Retinal pigment epithelial cell (primary cell): ENCODE measurements around the gene COLEC11.

Source experiments
- DNase-seq: peaks from one replicate; pipeline ENCODE4 v3.0.0-alpha.2; 2010; ENCODE audit warnings: low read depth
- H3K4me3 ChIP-seq: 2 replicates; pipeline ENCODE4 v1.5.1; 2011; ENCODE audit warnings: mild to moderate bottlenecking, low read length, control low read depth, moderate library complexity
- TF ChIP-seq, protein P1 (sequence below): conservative IDR thresholded peaks from 2 replicates; pipeline ENCODE4 v1.5.1; 2011; ENCODE audit warnings: low read depth, low read length, control low read depth, inconsistent platforms

The COLEC11 gene

DNA sequence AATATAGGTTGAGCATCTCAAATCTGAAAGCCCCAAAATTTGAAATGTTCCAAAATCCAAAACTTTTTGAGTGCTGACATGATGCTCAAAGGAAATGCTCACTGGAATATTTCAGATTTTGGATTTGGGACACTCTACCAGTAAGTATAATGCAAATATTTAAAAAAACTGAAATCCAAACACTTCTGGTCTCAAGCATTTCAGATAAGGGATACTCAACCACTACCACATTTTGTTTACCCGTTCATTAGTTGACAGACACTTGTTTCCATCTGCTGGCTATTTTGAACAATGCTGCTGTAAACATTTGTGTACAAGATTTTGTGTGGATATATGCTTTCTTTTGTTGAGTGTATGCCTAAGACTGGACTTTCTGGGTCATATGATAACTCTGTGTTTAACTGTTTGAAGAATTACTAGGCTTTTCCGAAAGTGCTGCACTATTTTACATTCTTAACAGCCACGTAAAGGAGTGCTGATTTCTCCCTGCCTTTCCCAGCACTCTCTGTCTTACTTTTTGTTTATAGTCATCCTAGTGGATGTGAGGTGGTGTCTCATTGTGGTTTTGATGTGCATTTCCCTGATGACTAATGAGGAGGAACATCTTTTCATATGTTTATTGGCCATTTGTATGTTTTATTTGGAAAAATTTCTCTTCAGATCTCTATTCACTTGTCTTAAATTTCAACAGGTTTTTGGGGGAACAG, 89.0 kb downstream of the COLEC11 start:
- DNase-seq: no peak
- H3K4me3 ChIP-seq: no peak overlapping the region
- TF ChIP-seq, protein P1, sequence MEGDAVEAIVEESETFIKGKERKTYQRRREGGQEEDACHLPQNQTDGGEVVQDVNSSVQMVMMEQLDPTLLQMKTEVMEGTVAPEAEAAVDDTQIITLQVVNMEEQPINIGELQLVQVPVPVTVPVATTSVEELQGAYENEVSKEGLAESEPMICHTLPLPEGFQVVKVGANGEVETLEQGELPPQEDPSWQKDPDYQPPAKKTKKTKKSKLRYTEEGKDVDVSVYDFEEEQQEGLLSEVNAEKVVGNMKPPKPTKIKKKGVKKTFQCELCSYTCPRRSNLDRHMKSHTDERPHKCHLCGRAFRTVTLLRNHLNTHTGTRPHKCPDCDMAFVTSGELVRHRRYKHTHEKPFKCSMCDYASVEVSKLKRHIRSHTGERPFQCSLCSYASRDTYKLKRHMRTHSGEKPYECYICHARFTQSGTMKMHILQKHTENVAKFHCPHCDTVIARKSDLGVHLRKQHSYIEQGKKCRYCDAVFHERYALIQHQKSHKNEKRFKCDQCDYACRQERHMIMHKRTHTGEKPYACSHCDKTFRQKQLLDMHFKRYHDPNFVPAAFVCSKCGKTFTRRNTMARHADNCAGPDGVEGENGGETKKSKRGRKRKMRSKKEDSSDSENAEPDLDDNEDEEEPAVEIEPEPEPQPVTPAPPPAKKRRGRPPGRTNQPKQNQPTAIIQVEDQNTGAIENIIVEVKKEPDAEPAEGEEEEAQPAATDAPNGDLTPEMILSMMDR: no peak

DNA sequence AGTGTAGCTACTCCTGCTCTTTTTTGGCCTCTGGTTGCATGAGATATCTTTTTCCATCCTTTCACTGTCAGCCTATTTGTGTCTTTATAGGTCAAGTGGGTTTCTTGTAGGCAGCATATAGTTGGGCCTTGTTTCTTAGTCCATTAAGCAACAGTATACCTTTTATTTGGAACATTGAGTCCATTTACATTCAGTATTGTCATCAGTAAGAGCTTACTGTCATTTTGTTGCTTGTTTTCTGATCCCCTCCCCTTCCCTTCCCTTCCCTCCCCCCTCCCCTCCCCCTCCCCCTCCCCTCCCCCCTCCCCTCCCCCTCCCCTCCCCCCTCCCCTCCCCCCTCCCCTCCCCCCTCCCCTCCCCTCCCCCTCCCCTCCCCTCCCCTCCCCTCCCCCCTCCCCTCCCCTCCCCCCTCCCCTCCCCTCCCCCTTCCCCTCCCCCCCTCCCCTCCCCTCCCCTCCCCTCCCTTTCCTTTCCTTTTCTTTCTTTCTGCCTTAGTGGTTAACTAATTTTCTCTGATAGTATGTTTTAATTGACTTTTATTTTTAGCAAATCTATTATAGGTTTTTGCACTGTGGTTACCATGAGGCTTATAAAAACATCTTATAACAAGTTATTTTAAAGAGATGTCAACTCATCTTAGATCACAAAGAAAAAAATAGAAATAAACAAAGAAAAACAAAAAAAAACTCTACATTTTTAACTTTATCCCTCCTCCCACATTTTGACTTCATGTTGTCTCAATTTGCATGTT, 95.3 kb downstream of the COLEC11 start:
- TF ChIP-seq, protein P1: no peak
- DNase-seq: no peak
- no peak overlapping the region for H3K4me3 ChIP-seq

GRCh38 chr2:3692375-3692774, 97.5 kb downstream of the COLEC11 start:
- TF ChIP-seq, protein P1: peak; percentile 59
- no peak overlapping the region for H3K4me3 ChIP-seq
- peak; percentile 2 for DNase-seq
